ENCODE measurements around the gene TMEM87A.

DNA sequence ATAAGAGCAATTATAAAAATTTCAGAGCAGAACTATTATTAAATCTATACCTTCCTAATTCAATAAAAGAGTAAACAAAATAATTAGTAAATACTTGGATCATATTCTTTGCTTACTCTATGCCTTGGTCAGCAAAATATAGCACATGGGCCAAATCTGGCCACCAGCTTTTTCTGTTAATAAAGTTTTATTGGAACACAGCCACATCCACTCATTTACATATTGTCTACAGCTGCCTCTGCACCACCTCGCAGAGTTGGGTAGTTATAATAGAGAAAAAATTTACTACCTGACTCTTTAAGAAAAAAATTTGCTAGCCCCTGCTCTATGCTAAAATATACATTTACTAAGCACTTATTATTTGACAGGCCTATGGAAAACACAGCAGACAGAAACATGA is 32.4 kb downstream of the TMEM87A start:
- TF ChIP-seq POLR2A (IDR thresholded peaks at IDR 0.05), result no peak
- TF ChIP-seq, protein P1, sequence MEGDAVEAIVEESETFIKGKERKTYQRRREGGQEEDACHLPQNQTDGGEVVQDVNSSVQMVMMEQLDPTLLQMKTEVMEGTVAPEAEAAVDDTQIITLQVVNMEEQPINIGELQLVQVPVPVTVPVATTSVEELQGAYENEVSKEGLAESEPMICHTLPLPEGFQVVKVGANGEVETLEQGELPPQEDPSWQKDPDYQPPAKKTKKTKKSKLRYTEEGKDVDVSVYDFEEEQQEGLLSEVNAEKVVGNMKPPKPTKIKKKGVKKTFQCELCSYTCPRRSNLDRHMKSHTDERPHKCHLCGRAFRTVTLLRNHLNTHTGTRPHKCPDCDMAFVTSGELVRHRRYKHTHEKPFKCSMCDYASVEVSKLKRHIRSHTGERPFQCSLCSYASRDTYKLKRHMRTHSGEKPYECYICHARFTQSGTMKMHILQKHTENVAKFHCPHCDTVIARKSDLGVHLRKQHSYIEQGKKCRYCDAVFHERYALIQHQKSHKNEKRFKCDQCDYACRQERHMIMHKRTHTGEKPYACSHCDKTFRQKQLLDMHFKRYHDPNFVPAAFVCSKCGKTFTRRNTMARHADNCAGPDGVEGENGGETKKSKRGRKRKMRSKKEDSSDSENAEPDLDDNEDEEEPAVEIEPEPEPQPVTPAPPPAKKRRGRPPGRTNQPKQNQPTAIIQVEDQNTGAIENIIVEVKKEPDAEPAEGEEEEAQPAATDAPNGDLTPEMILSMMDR (IDR thresholded peaks at IDR 0.05), result no peak

Data from esophagus squamous epithelium (tissue), 4 donors.